ENCODE results near the gene DDN. TPM values are rescaled to one million over a fixed set of nuclear protein-coding genes. Genes with fewer than 3 reads are reported as not detected.

The DDN gene
- total RNA-seq, 1 experiment from 2014 or later = 3.5 TPM

- no peak overlapping the region for H3K9ac ChIP-seq (ENCODE audit: low read length)
Measured at GRCh38 chr12:48969160-48969771, 29.9 kb downstream of the DDN start.

GRCh38 chr12:48968467-48968866 is 30.7 kb downstream of the DDN start:
- H3K4me3 ChIP-seq (ENCODE audit: low read length) = no peak overlapping the region
- no peak overlapping the region for H3K4me2 ChIP-seq (ENCODE audit: low read length)
- no peaks in the 10 kb centered on the region for H3K9me2 ChIP-seq (replicated peaks; ENCODE audit: low read length)
- 0 out of 2 replicates have a peak, but pooled peaks cover 7% of the 10 kb centered on the region for H3K4me1 ChIP-seq (ENCODE audit: insufficient read depth, low read length)
- no peak overlapping the region for H3K27ac ChIP-seq (ENCODE audit: low read length)
- H3K9me3 ChIP-seq (ENCODE audit: low read length) = no peaks in the 10 kb centered on the region
- H4K20me1 ChIP-seq (ENCODE audit: low read length) = no peaks in the 10 kb centered on the region
- H3K79me2 ChIP-seq (ENCODE audit: low read length) = no peaks in the 10 kb centered on the region
- TF ChIP-seq EZH2 (IDR thresholded peaks at IDR 0.05; ENCODE audit: low read length, unreplicated experiment) = no peak
- TF ChIP-seq EZH2phosphoT487 (IDR thresholded peaks at IDR 0.05; ENCODE audit: borderline replicate concordance, low read length) = no peak
- TF ChIP-seq CTCF (conservative IDR thresholded peaks at IDR 0.05; ENCODE audit: low read depth, low read length) = no peak
- H2AFZ ChIP-seq (ENCODE audit: low read length) = no peak overlapping the region
- no peak for DNase-seq
- intact Hi-C loops (cut with micrococcal nuclease) = no loop called here
- H3K27me3 ChIP-seq (ENCODE audit: low read length) = no peaks in the 10 kb centered on the region
- no peaks in the 10 kb centered on the region for H3F3A ChIP-seq (ENCODE audit: low read length, unreplicated experiment)
- ChIA-PET POLR2A (ENCODE audit: unreplicated experiment) (no interaction called here), CTCF (interaction anchor here (0.7 kb wide), 1 partner anchor 19 kb away, joined by 3 read pairs; no protein-coding TSS in a partner anchor)
- no peaks in the 10 kb centered on the region for H3K36me3 ChIP-seq (ENCODE audit: low read depth, low read length)
- BruUV-seq (replicated peaks) = no TSS peak
- ATAC-seq = no peak
- no peak overlapping the region for H3K9ac ChIP-seq (ENCODE audit: low read length)

More at GRCh38 chr12:48969160-48969771, 29.9 kb downstream of the DDN start:
- DNase-seq (no peak), ATAC-seq (no peak)
- no peaks in the 10 kb centered on the region for H3F3A ChIP-seq (ENCODE audit: low read length, unreplicated experiment)
- H3K4me1 ChIP-seq (ENCODE audit: insufficient read depth, low read length) = 0 out of 2 replicates have a peak, but pooled peaks cover 7% of the 10 kb centered on the region
- H4K20me1 ChIP-seq (ENCODE audit: low read length) = no peaks in the 10 kb centered on the region
- H3K79me2 ChIP-seq (ENCODE audit: low read length) = no peaks in the 10 kb centered on the region
- H3K9me3 ChIP-seq (ENCODE audit: low read length) = no peaks in the 10 kb centered on the region
- TF ChIP-seq EZH2 (IDR thresholded peaks at IDR 0.05; ENCODE audit: low read length, unreplicated experiment) (no peak), CTCF (conservative IDR thresholded peaks at IDR 0.05; ENCODE audit: low read depth, low read length) (no peak), EZH2phosphoT487 (IDR thresholded peaks at IDR 0.05; ENCODE audit: borderline replicate concordance, low read length) (no peak)
- ChIA-PET CTCF (interaction anchor here (0.7 kb wide), 1 partner anchor 18 kb away, joined by 3 read pairs; no protein-coding TSS in a partner anchor), POLR2A (ENCODE audit: unreplicated experiment) (no interaction called here)
- H2AFZ ChIP-seq (ENCODE audit: low read length) = no peak overlapping the region
- H3K9me2 ChIP-seq (replicated peaks; ENCODE audit: low read length) = no peaks in the 10 kb centered on the region
- no peak overlapping the region for H3K27ac ChIP-seq (ENCODE audit: low read length)
- no peaks in the 10 kb centered on the region for H3K36me3 ChIP-seq (ENCODE audit: low read depth, low read length)
- no peaks in the 10 kb centered on the region for H3K27me3 ChIP-seq (ENCODE audit: low read length)
- no peak overlapping the region for H3K4me2 ChIP-seq (ENCODE audit: low read length)
- no peak overlapping the region for H3K4me3 ChIP-seq (ENCODE audit: low read length)
- intact Hi-C loops (cut with micrococcal nuclease) = no loop called here
- no TSS peak for BruUV-seq (replicated peaks)

- H3K27ac ChIP-seq (ENCODE audit: low read length) = no peak overlapping the region
- POLR2A ChIA-PET (ENCODE audit: unreplicated experiment) = no interaction called here
- no peaks in the 10 kb centered on the region for H3K79me2 ChIP-seq (ENCODE audit: low read length)
Measured at GRCh38 chr12:48967991-48968390, 31.2 kb downstream of the DDN start.

More at GRCh38 chr12:48967991-48968390, 31.2 kb downstream of the DDN start:
- BruUV-seq (replicated peaks) = no TSS peak
- Histone ChIP-seq H3K9me2 (replicated peaks; ENCODE audit: low read length) (no peaks in the 10 kb centered on the region), H3K36me3 (ENCODE audit: low read depth, low read length) (no peaks in the 10 kb centered on the region), H3K9ac (ENCODE audit: low read length) (no peak overlapping the region), H3K4me2 (ENCODE audit: low read length) (no peak overlapping the region), H3K9me3 (ENCODE audit: low read length) (no peaks in the 10 kb centered on the region), H3F3A (ENCODE audit: low read length, unreplicated experiment) (no peaks in the 10 kb centered on the region), H3K27me3 (ENCODE audit: low read length) (no peaks in the 10 kb centered on the region), H3K4me1 (ENCODE audit: insufficient read depth, low read length) (0 out of 2 replicates have a peak, but pooled peaks cover 7% of the 10 kb centered on the region), H3K4me3 (ENCODE audit: low read length) (no peak overlapping the region), H4K20me1 (ENCODE audit: low read length) (no peaks in the 10 kb centered on the region), H2AFZ (ENCODE audit: low read length) (no peak overlapping the region)
- ATAC-seq (no peak), DNase-seq (no peak)
- intact Hi-C loops (cut with micrococcal nuclease) = no loop called here
- CTCF ChIA-PET = no interaction called here
- TF ChIP-seq CTCF (conservative IDR thresholded peaks at IDR 0.05; ENCODE audit: low read depth, low read length) (no peak), EZH2phosphoT487 (IDR thresholded peaks at IDR 0.05; ENCODE audit: borderline replicate concordance, low read length) (no peak), EZH2 (IDR thresholded peaks at IDR 0.05; ENCODE audit: low read length, unreplicated experiment) (no peak)

Measured in PC-3 (cell line).